GM23338 (cell line): ENCODE results near the gene BCCIP. TPM values are rescaled to one million over a fixed set of nuclear protein-coding genes. Genes with fewer than 3 reads are reported as not detected.

Experiments used
- ATAC-seq: fragments of 200-7000 bp; cut with Tn5 transposase; 3 replicates; pipeline ENCODE4 v1.9.1; 2020
- DNase-seq: peaks from one replicate; pipeline ENCODE4 v3.0.0-alpha.2; 2015; ENCODE audit warnings: low spot score
- H2AFZ ChIP-seq: fragments of 200-600 bp; sonication (generic); 2 replicates; pipeline ENCODE4 v1.8.0; 2016; ENCODE audit warnings: antibody characterized with exemption, mild to moderate bottlenecking, moderate library complexity
- H3F3A ChIP-seq: fragments of 200-600 bp; sonication (generic); replicated peaks from 2 replicates; pipeline ENCODE4 v1.8.0; 2017; ENCODE audit warnings: antibody characterized with exemption, mixed run types, low read depth
- H3K27ac ChIP-seq: fragments of 200-600 bp; sonication (generic); 2 replicates; pipeline ENCODE4 v1.6.1; 2016; ENCODE audit warnings: low read depth
- H3K27me3 ChIP-seq: fragments of 200-600 bp; sonication (generic); 2 replicates; pipeline ENCODE4 v1.8.0; 2016; ENCODE audit warnings: mild to moderate bottlenecking, mixed run types, moderate library complexity; ENCODE audit not compliant: insufficient read depth
- H3K36me3 ChIP-seq: fragments of 200-600 bp; sonication (generic); 2 replicates; pipeline ENCODE4 v1.8.0; 2016; ENCODE audit warnings: mild to moderate bottlenecking; ENCODE audit not compliant: insufficient read depth
- H3K4me1 ChIP-seq: fragments of 200-600 bp; sonication (generic); 2 replicates; pipeline ENCODE4 v1.8.0; 2016; ENCODE audit warnings: mild to moderate bottlenecking, moderate library complexity; ENCODE audit not compliant: insufficient read depth
- H3K4me2 ChIP-seq: fragments of 200-600 bp; sonication (generic); 2 replicates; pipeline ENCODE4 v1.7.1; 2017; ENCODE audit warnings: mixed run types
- H3K4me3 ChIP-seq: fragments of 200-600 bp; sonication (generic); 2 replicates; pipeline ENCODE4 v1.6.1; 2016; ENCODE audit warnings: mixed run types
- H3K79me2 ChIP-seq: fragments of 200-600 bp; sonication (generic); replicated peaks from 2 replicates; pipeline ENCODE4 v1.8.0; 2017; ENCODE audit warnings: mild to moderate bottlenecking; ENCODE audit not compliant: insufficient read depth
- H3K9me2 ChIP-seq: fragments of 200-600 bp; sonication (generic); 2 replicates; pipeline ENCODE4 v1.8.0; 2017; ENCODE audit not compliant: insufficient read depth
- H4K20me1 ChIP-seq: fragments of 200-600 bp; sonication (generic); replicated peaks from 2 replicates; pipeline ENCODE4 v1.8.0; 2017; ENCODE audit warnings: mild to moderate bottlenecking; ENCODE audit not compliant: insufficient read depth
- H3K27ac Mint-ChIP-seq: 2 replicates; pipeline ENCODE4 v1.8.0; 2020; ENCODE audit warnings: inconsistent platforms, mild to moderate bottlenecking, moderate library complexity, mixed read lengths
- H3K27me3 Mint-ChIP-seq: 3 replicates; pipeline ENCODE4 v1.8.0; 2022; ENCODE audit warnings: low read depth, mild to moderate bottlenecking, moderate library complexity, mixed read lengths, inconsistent platforms; ENCODE audit not compliant: insufficient read depth, poor library complexity
- H3K36me3 Mint-ChIP-seq: 3 replicates; pipeline ENCODE4 v1.8.0; 2021; ENCODE audit warnings: low read depth, mild to moderate bottlenecking, inconsistent platforms, moderate library complexity, mixed read lengths
- H3K4me1 Mint-ChIP-seq: 3 replicates; pipeline ENCODE4 v1.8.0; 2020; ENCODE audit warnings: mild to moderate bottlenecking, inconsistent platforms, mixed read lengths
- H3K4me3 Mint-ChIP-seq: 3 replicates; pipeline ENCODE4 v1.8.0; 2021; ENCODE audit warnings: moderate library complexity, mild to moderate bottlenecking, inconsistent platforms, mixed read lengths
- H3K9me3 Mint-ChIP-seq: 3 replicates; pipeline ENCODE4 v1.8.0; 2020; ENCODE audit warnings: moderate library complexity, mild to moderate bottlenecking, inconsistent platforms, mixed read lengths
- CREB1 ChIP-seq: fragments of 250-450 bp; sonication (Bioruptor Pico); IDR thresholded peaks from 2 replicates; pipeline ENCODE4 v1.5.0; 2020; ENCODE audit warnings: low read depth, mild to moderate bottlenecking, moderate library complexity
- CTCF ChIP-seq, 2 experiments: fragments of 200-600 bp in 1 of 2; sonication (generic) in 1 of 2; conservative IDR thresholded peaks; 2 replicates each; pipeline versions ENCODE4 v1.5.1 to v1.6.1; 2016 to 2017; ENCODE audit warnings: antibody characterized with exemption in 2 of 2, low read depth in 2 of 2, mild to moderate bottlenecking in 2 of 2, moderate library complexity in 1 of 2
- ETS1 ChIP-seq: IDR thresholded peaks from 2 replicates; pipeline ENCODE4 v1.6.1; 2016; ENCODE audit warnings: antibody characterized with exemption
- EZH2phosphoT487 ChIP-seq: fragments of 200-600 bp; sonication (generic); IDR thresholded peaks from one replicate; pipeline ENCODE4 v1.8.1; 2018; ENCODE audit warnings: antibody characterized with exemption; ENCODE audit not compliant: unreplicated experiment
- JUNB ChIP-seq: IDR thresholded peaks from one replicate; pipeline ENCODE4 v1.6.1; 2016; ENCODE audit warnings: antibody characterized with exemption; ENCODE audit not compliant: unreplicated experiment
- NANOG ChIP-seq: IDR thresholded peaks from 2 replicates; pipeline ENCODE4 v1.6.1; 2016; ENCODE audit warnings: antibody characterized with exemption, borderline replicate concordance
- POLR2AphosphoS5 ChIP-seq: IDR thresholded peaks from 2 replicates; pipeline ENCODE4 v1.6.1; 2016; ENCODE audit warnings: antibody characterized with exemption, low read depth
- REST ChIP-seq: IDR thresholded peaks from one replicate; pipeline ENCODE4 v1.6.1; 2018; ENCODE audit warnings: antibody characterized with exemption; ENCODE audit not compliant: unreplicated experiment
- ZNF114 ChIP-seq: fragments of 250-450 bp; sonication (Bioruptor Pico); IDR thresholded peaks from 2 replicates; pipeline ENCODE4 v1.5.0; 2020; ENCODE audit warnings: mild to moderate bottlenecking, moderate library complexity
- ZNF331 ChIP-seq: fragments of 250-450 bp; sonication (Bioruptor Pico); IDR thresholded peaks from 2 replicates; pipeline ENCODE4 v1.5.0; 2020; ENCODE audit warnings: low read depth, mild to moderate bottlenecking, moderate library complexity
- ZNF462 ChIP-seq: fragments of 250-450 bp; sonication (Bioruptor Pico); IDR thresholded peaks from 2 replicates; pipeline ENCODE4 v1.5.0; 2020; ENCODE audit warnings: mild to moderate bottlenecking, moderate library complexity
- polyA plus RNA-seq: library from polyadenylated mRNA; unstranded; fragments of >200 nt; fragmentation: Nextera tagmentation; extraction: Ambion mirVana; gene quantifications from 2 replicates; pipeline ENCODE4 v1.2.1, GENCODE V29; 2016
- total RNA-seq: library from RNA; depleted of rRNA; stranded (reverse); fragments of >200 nt; shearing (Covaris generic); gene quantifications from 2 replicates; pipeline ENCODE4 v1.2.3, GENCODE V29; 2014

BCCIP gene
- total and polyA plus RNA-seq, 2 experiments from 2014 or later: 98.6 to 214 TPM

- Mint-ChIP-seq H3K36me3 (peaks cover 32% of the 10 kb centered on the region), H3K27ac (no peak overlapping the region), H3K4me3 (no peak overlapping the region), H3K4me1 (peaks cover 8% of the 10 kb centered on the region), H3K27me3 (peaks cover 1% of the 10 kb centered on the region), H3K9me3 (no peaks in the 10 kb centered on the region)
- peaks cover 8% of the 10 kb centered on the region; the same call in 1 of the 2 replicates for H3K9me2 ChIP-seq
- no peak overlapping the region for H3K4me2 ChIP-seq
- H3K79me2 ChIP-seq: no peaks in the 10 kb centered on the region
- no peaks in the 10 kb centered on the region; the same call in 1 of the 2 replicates for H4K20me1 ChIP-seq
- no peaks in the 10 kb centered on the region for H3K4me1 ChIP-seq
- no peak overlapping the region for H3K27ac ChIP-seq
- ATAC-seq (no peak), DNase-seq (no peak)
- H3K4me3 ChIP-seq: no peak overlapping the region
- TF ChIP-seq REST: no peak
- no peak for TF ChIP-seq NANOG
- no peak for TF ChIP-seq CREB1 (CRISPR knock-in tag)
- no peak for TF ChIP-seq EZH2phosphoT487
- TF ChIP-seq ZNF331: no peak
- TF ChIP-seq CTCF (conservative IDR thresholded peaks at IDR 0.05; ENCODE audit: low read depth in 2 of 2): no peak
- no peak for TF ChIP-seq ETS1
- TF ChIP-seq ZNF114 (CRISPR knock-in tag): no peak
- TF ChIP-seq POLR2AphosphoS5: no peak
- no peak for TF ChIP-seq JUNB
- no peak for TF ChIP-seq ZNF462 (CRISPR knock-in tag)
- no peaks in the 10 kb centered on the region for H3K27me3 ChIP-seq
- H3K36me3 ChIP-seq: no peaks in the 10 kb centered on the region
- no peaks in the 10 kb centered on the region for H3F3A ChIP-seq
- no peak overlapping the region for H2AFZ ChIP-seq
Measured at GRCh38 chr10:125799451-125800182, 23.7 kb upstream of the BCCIP start.
